SK-N-SH (cell line): ENCODE measurements around the gene LBR. TPM values are rescaled to one million over a fixed set of nuclear protein-coding genes. Genes with fewer than 3 reads are reported as not detected.

Experiments
- CTCF ChIA-PET: fragments of 300-600, 350-600 bp; formaldehyde crosslinking; extraction: SDS; loops from one replicate; lab custom pipeline; 2021; lab: Yijun Ruan, JAX
- POLR2A ChIA-PET: fragments of 350-600 bp; sonication (Branson Sonifier 250); formaldehyde crosslinking; extraction: SDS; loops from one replicate; lab custom pipeline; 2020; ENCODE audit warnings: antibody characterized with exemption, inconsistent platforms; lab: Yijun Ruan, JAX
- DNase-seq: peaks from one replicate; pipeline ENCODE4 v3.0.0; 2012
- H2AFZ ChIP-seq: fragments of 200-600 bp; sonication (generic); 2 replicates; pipeline ENCODE4 v1.8.1; 2016; ENCODE audit warnings: antibody characterized with exemption, mild to moderate bottlenecking, low read depth
- H3F3A ChIP-seq: fragments of 200-600 bp; sonication (generic); replicated peaks from 2 replicates; pipeline ENCODE3; 2016; ENCODE audit warnings: antibody characterized with exemption, mild to moderate bottlenecking; ENCODE audit not compliant: insufficient read depth
- H3K27ac ChIP-seq, 2 experiments: fragments of 200-500 bp in 1 of 2; fragments of 200-600 bp in 1 of 2; sonication (Bioruptor generic) in 1 of 2; sonication (generic), shearing (Covaris generic) in 1 of 2; 2 replicates each; pipeline versions ENCODE4 v1.5.1 to v1.6.1; 2014 to 2016; ENCODE audit warnings: low read depth in 2 of 2, inconsistent platforms in 1 of 2, low read length in 1 of 2, mild to moderate bottlenecking in 1 of 2, mixed read lengths in 1 of 2
- H3K27me3 ChIP-seq: fragments of 200-600 bp; sonication (generic), shearing (Covaris generic); 2 replicates; pipeline ENCODE4 v1.6.1; 2016; ENCODE audit warnings: mixed run types; ENCODE audit not compliant: insufficient read depth
- H3K36me3 ChIP-seq, 2 experiments: fragments of 200-500 bp in 1 of 2; fragments of 200-600 bp in 1 of 2; sonication (Bioruptor generic) in 1 of 2; sonication (generic) in 1 of 2; replicated peaks in 1 of 2; 2 replicates each; pipeline versions ENCODE3 to v1.5.1; 2014 to 2016; ENCODE audit warnings: low read length in 1 of 2, mild to moderate bottlenecking in 1 of 2; ENCODE audit not compliant: insufficient read depth in 2 of 2, control insufficient read depth in 1 of 2
- H3K4me1 ChIP-seq, 2 experiments: fragments of 200-500 bp in 1 of 2; fragments of 200-600 bp in 1 of 2; sonication (Bioruptor generic) in 1 of 2; sonication (generic), shearing (Covaris generic) in 1 of 2; 2 replicates each; pipeline versions ENCODE4 v1.5.1 to v1.6.1; 2014 to 2016; ENCODE audit warnings: low read depth in 1 of 2, low read length in 1 of 2, mixed run types in 1 of 2; ENCODE audit not compliant: insufficient read depth in 2 of 2, control insufficient read depth in 1 of 2
- H3K4me2 ChIP-seq: fragments of 200-600 bp; sonication (generic), shearing (Covaris generic); 2 replicates; pipeline ENCODE4 v1.6.1; 2017; ENCODE audit warnings: mixed run types
- H3K4me3 ChIP-seq, 2 experiments: fragments of 200-500 bp in 1 of 2; fragments of 200-600 bp in 1 of 2; sonication (Bioruptor generic) in 1 of 2; sonication (generic), shearing (Covaris generic) in 1 of 2; 2 replicates each; pipeline versions ENCODE4 v1.5.1 to v1.8.1; 2014 to 2016; ENCODE audit warnings: low read depth in 2 of 2, inconsistent platforms in 1 of 2, low read length in 1 of 2, mild to moderate bottlenecking in 1 of 2, mixed read lengths in 1 of 2, moderate library complexity in 1 of 2
- H3K79me2 ChIP-seq: fragments of 200-600 bp; sonication (generic); 2 replicates; pipeline ENCODE4 v1.8.1; 2017; ENCODE audit warnings: mild to moderate bottlenecking; ENCODE audit not compliant: insufficient read depth
- H3K9ac ChIP-seq: fragments of 200-600 bp; sonication (generic); 2 replicates; pipeline ENCODE4 v1.6.1; 2017; ENCODE audit warnings: mixed run types
- H3K9me2 ChIP-seq: fragments of 200-600 bp; sonication (generic); 2 replicates; pipeline ENCODE4 v1.6.1; 2017; ENCODE audit warnings: mixed run types
- H3K9me3 ChIP-seq: fragments of 200-600 bp; sonication (generic); 2 replicates; pipeline ENCODE4 v1.6.1; 2017; ENCODE audit warnings: mixed run types, mild to moderate bottlenecking, moderate library complexity
- H4K20me1 ChIP-seq: fragments of 200-600 bp; sonication (generic); 2 replicates; pipeline ENCODE4 v1.6.1; 2017; ENCODE audit warnings: mild to moderate bottlenecking, mixed run types; ENCODE audit not compliant: insufficient read depth
- CHD2 ChIP-seq: fragments of 150-350 bp; IDR thresholded peaks from 2 replicates; pipeline ENCODE4 v1.6.1; 2018; ENCODE audit warnings: low read length; ENCODE audit not compliant: partially characterized antibody
- EP300 ChIP-seq, 2 experiments: IDR thresholded peaks; 2 replicates each; pipeline versions ENCODE4 v1.4.0 to v1.6.1; 2012; ENCODE audit warnings: borderline replicate concordance in 1 of 2, low read depth in 1 of 2, low read length in 1 of 2
- EZH2phosphoT487 ChIP-seq: fragments of 200-600 bp; sonication (generic); IDR thresholded peaks from 2 replicates; pipeline ENCODE4 v1.6.1; 2017; ENCODE audit warnings: low read depth, mixed run types, mild to moderate bottlenecking, antibody characterized with exemption, moderate library complexity, borderline replicate concordance
- FOSL2 ChIP-seq: IDR thresholded peaks from 2 replicates; pipeline ENCODE4 v1.4.0; 2012; ENCODE audit warnings: low read depth, mild to moderate bottlenecking, moderate library complexity, borderline replicate concordance
- FOXM1 ChIP-seq: IDR thresholded peaks from 2 replicates; pipeline ENCODE4 v1.4.0; 2012; ENCODE audit warnings: low read depth, mild to moderate bottlenecking
- GATA2 ChIP-seq: sonication (generic); formaldehyde crosslinking; IDR thresholded peaks from 2 replicates; pipeline ENCODE4 v1.5.0; 2020; ENCODE audit warnings: mild to moderate bottlenecking, missing genetic modification reagents
- JUND ChIP-seq: IDR thresholded peaks from 2 replicates; pipeline ENCODE4 v1.4.0; 2012
- MEF2A ChIP-seq: IDR thresholded peaks from 2 replicates; pipeline ENCODE4 v1.4.0; 2012; ENCODE audit warnings: low read depth, borderline replicate concordance
- MXI1 ChIP-seq: IDR thresholded peaks from 2 replicates; pipeline ENCODE4 v1.6.1; 2012; ENCODE audit warnings: mild to moderate bottlenecking, low read depth, low read length, improper control_type of control experiment
- NRF1 ChIP-seq: IDR thresholded peaks from 2 replicates; pipeline ENCODE4 v1.6.1; 2012; ENCODE audit warnings: low read depth, mild to moderate bottlenecking, low read length
- POLR2AphosphoS5 ChIP-seq: IDR thresholded peaks from 2 replicates; pipeline ENCODE4 v1.6.1; 2012; ENCODE audit warnings: low read depth, low read length
- RAD21 ChIP-seq: IDR thresholded peaks from 2 replicates; pipeline ENCODE4 v1.6.1; 2012; ENCODE audit warnings: mild to moderate bottlenecking, low read length
- RFX5 ChIP-seq: IDR thresholded peaks from 2 replicates; pipeline ENCODE4 v1.6.1; 2012; ENCODE audit warnings: mild to moderate bottlenecking, improper control_type of control experiment, low read length
- SIN3A ChIP-seq: IDR thresholded peaks from 2 replicates; pipeline ENCODE4 v1.6.1; 2012; ENCODE audit warnings: low read depth, mild to moderate bottlenecking, low read length, moderate library complexity, borderline replicate concordance
- TAF1 ChIP-seq: IDR thresholded peaks from 2 replicates; pipeline ENCODE4 v1.6.1; 2012; ENCODE audit warnings: low read depth, mild to moderate bottlenecking, low read length, moderate library complexity, borderline replicate concordance
- TCF12 ChIP-seq: IDR thresholded peaks from 2 replicates; pipeline ENCODE4 v1.4.0; 2012
- YY1 ChIP-seq: IDR thresholded peaks from 2 replicates; pipeline ENCODE4 v1.4.0; 2012; ENCODE audit warnings: low read depth, mild to moderate bottlenecking
- WGBS: methylation state at CpG from one replicate; pipeline ENCODE4 v1.1.6; 2017; ENCODE audit warnings: low lambda C conversion rate; 5-methylcytosine and 5-hydroxymethylcytosine counted together
- polyA plus RNA-seq, 3 experiments: library from polyadenylated mRNA; depleted of rRNA; stranded (reverse); fragments of >200 nt; gene quantifications; 2 replicates each; pipeline ENCODE4 v1.2.3, GENCODE V29; 2012
- TF ChIP-seq, protein P1 (sequence below): IDR thresholded peaks from 2 replicates; pipeline ENCODE4; 2012
- TF ChIP-seq, protein P2 (sequence below): IDR thresholded peaks from 2 replicates; pipeline ENCODE4 v1.4.0; 2012; ENCODE audit warnings: low read depth, borderline replicate concordance
- TF ChIP-seq, protein P3 (sequence below): IDR thresholded peaks from 2 replicates; pipeline ENCODE4 v1.6.1; 2012; ENCODE audit warnings: mild to moderate bottlenecking, low read depth, low read length, moderate library complexity
- TF ChIP-seq, protein P4 (sequence below): fragments of 150-350 bp; IDR thresholded peaks from 2 replicates; pipeline ENCODE4 v1.6.1; 2016; ENCODE audit warnings: mild to moderate bottlenecking, low read depth, low read length
- TF ChIP-seq, protein P5 (sequence below): IDR thresholded peaks from 2 replicates; pipeline ENCODE4 v1.4.0; 2012; ENCODE audit warnings: low read depth

LBR gene
- polyA plus RNA-seq, 1 of the 3 experiments (the other 2 are of a cell fraction), result 10.6 TPM

DNA sequence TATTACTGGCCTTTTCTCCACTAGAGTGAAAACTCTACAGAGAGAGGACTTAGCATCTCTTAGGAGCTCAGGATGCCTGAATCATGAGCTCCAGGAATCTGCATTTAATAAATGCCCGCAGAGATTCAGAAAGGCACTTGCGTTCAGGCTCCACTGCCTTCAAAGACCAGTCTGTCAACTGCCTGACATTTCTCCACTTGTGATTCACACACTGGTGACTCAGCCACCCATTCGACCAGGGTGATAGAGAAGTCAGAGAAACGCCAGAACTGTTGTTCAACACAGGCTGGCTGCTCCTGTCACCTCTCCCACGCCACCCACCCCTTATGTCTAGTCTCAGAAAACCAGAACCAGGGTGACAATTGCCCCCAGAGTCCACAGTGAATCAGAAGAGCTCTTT lies 26.9 kb upstream of the LBR start:
- Histone ChIP-seq H3K9ac (no peak overlapping the region), H3F3A (peaks cover 23% of the 10 kb centered on the region), H4K20me1 (no peaks in the 10 kb centered on the region), H3K36me3 (no peaks in the 10 kb centered on the region), H3K27me3 (no peaks in the 10 kb centered on the region), H3K4me1 (peaks cover 4 to 13% of the 10 kb centered on the region in 2 experiments; a peak in 2 of 4 replicates), H3K27ac (peak overlapping the region in 1 of 2 experiments; percentile 46; a peak in 2 of 4 replicates), H3K9me2 (no peaks in the 10 kb centered on the region), H3K4me3 (no peak overlapping the region), H2AFZ (no peak overlapping the region; the same call in 1 of the 2 replicates), H3K79me2 (no peaks in the 10 kb centered on the region), H3K4me2 (peak overlapping the region; percentile 41; the same call in 1 of the 2 replicates), H3K9me3 (no peaks in the 10 kb centered on the region)
- ChIA-PET POLR2A (no interaction called here), CTCF (interaction anchor here (0.7 to 1.3 kb wide), 6 partner anchors 15 to 521 kb away, joined by 3 to 13 read pairs (median 4); no protein-coding TSS in a partner anchor)
- TF ChIP-seq CHD2 (no peak), EZH2phosphoT487 (no peak), YY1 (no peak), TAF1 (no peak), FOXM1 (no peak), EP300 (IDR thresholded peaks at IDR 0.05; ENCODE audit: borderline replicate concordance in 1 of 2, low read depth in 1 of 2, low read length in 1 of 2) (no peak), RAD21 (no peak), SIN3A (peak; percentile 81; the same call in 1 of the 2 replicates), GATA2 (CRISPR knock-in tag) (no peak), NRF1 (no peak), MXI1 (no peak), POLR2AphosphoS5 (peak; percentile 27; the same call in 1 of the 2 replicates), MEF2A (no peak), FOSL2 (peak; percentile 93), RFX5 (no peak), JUND (peak; percentile 74), TCF12 (peak; percentile 62)
- TF ChIP-seq, protein P1, sequence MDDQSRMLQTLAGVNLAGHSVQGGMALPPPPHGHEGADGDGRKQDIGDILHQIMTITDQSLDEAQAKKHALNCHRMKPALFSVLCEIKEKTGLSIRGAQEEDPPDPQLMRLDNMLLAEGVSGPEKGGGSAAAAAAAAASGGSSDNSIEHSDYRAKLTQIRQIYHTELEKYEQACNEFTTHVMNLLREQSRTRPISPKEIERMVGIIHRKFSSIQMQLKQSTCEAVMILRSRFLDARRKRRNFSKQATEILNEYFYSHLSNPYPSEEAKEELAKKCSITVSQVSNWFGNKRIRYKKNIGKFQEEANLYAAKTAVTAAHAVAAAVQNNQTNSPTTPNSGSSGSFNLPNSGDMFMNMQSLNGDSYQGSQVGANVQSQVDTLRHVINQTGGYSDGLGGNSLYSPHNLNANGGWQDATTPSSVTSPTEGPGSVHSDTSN, result peak; percentile 90
- TF ChIP-seq, protein P2, sequence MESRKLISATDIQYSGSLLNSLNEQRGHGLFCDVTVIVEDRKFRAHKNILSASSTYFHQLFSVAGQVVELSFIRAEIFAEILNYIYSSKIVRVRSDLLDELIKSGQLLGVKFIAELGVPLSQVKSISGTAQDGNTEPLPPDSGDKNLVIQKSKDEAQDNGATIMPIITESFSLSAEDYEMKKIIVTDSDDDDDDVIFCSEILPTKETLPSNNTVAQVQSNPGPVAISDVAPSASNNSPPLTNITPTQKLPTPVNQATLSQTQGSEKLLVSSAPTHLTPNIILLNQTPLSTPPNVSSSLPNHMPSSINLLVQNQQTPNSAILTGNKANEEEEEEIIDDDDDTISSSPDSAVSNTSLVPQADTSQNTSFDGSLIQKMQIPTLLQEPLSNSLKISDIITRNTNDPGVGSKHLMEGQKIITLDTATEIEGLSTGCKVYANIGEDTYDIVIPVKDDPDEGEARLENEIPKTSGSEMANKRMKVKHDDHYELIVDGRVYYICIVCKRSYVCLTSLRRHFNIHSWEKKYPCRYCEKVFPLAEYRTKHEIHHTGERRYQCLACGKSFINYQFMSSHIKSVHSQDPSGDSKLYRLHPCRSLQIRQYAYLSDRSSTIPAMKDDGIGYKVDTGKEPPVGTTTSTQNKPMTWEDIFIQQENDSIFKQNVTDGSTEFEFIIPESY, result no peak
- TF ChIP-seq, protein P3, sequence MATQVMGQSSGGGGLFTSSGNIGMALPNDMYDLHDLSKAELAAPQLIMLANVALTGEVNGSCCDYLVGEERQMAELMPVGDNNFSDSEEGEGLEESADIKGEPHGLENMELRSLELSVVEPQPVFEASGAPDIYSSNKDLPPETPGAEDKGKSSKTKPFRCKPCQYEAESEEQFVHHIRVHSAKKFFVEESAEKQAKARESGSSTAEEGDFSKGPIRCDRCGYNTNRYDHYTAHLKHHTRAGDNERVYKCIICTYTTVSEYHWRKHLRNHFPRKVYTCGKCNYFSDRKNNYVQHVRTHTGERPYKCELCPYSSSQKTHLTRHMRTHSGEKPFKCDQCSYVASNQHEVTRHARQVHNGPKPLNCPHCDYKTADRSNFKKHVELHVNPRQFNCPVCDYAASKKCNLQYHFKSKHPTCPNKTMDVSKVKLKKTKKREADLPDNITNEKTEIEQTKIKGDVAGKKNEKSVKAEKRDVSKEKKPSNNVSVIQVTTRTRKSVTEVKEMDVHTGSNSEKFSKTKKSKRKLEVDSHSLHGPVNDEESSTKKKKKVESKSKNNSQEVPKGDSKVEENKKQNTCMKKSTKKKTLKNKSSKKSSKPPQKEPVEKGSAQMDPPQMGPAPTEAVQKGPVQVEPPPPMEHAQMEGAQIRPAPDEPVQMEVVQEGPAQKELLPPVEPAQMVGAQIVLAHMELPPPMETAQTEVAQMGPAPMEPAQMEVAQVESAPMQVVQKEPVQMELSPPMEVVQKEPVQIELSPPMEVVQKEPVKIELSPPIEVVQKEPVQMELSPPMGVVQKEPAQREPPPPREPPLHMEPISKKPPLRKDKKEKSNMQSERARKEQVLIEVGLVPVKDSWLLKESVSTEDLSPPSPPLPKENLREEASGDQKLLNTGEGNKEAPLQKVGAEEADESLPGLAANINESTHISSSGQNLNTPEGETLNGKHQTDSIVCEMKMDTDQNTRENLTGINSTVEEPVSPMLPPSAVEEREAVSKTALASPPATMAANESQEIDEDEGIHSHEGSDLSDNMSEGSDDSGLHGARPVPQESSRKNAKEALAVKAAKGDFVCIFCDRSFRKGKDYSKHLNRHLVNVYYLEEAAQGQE, result no peak
- TF ChIP-seq, protein P4, sequence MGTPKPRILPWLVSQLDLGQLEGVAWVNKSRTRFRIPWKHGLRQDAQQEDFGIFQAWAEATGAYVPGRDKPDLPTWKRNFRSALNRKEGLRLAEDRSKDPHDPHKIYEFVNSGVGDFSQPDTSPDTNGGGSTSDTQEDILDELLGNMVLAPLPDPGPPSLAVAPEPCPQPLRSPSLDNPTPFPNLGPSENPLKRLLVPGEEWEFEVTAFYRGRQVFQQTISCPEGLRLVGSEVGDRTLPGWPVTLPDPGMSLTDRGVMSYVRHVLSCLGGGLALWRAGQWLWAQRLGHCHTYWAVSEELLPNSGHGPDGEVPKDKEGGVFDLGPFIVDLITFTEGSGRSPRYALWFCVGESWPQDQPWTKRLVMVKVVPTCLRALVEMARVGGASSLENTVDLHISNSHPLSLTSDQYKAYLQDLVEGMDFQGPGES, result no peak
- TF ChIP-seq, protein P5, sequence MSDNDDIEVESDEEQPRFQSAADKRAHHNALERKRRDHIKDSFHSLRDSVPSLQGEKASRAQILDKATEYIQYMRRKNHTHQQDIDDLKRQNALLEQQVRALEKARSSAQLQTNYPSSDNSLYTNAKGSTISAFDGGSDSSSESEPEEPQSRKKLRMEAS, result 0 out of 2 replicates have a peak, but pooled peaks have one; percentile 33
- no peak for DNase-seq
- WGBS, result 14% methylated on average over 5 of the region's 5 CpGs
